MM.1S (cell line): Measurements from ENCODE around the gene CRADD.
"Not testable (repeated sequence)": the region's sequence is repeated elsewhere in the genome, so short reads cannot be mapped to it uniquely, and the experiment has no call there.

ENCODE experiments used
- DNase-seq: peaks from one replicate; pipeline ENCODE4 v3.0.0-alpha.2; 2015
- H2AFZ ChIP-seq: fragments of 300-600 bp; sonication (generic); 2 replicates; pipeline ENCODE4 v1.6.0; 2016; ENCODE audit warnings: antibody characterized with exemption, low read length
- H3F3A ChIP-seq: fragments of 300-600 bp; sonication (generic); 2 replicates; pipeline ENCODE4 v1.6.1; 2016; ENCODE audit warnings: mild to moderate bottlenecking, antibody characterized with exemption, low read length, moderate library complexity, mixed read lengths; ENCODE audit not compliant: insufficient read depth
- H3K27ac ChIP-seq: fragments of 300-600 bp; sonication (generic); 2 replicates; pipeline ENCODE4 v1.5.1; 2016; ENCODE audit warnings: mild to moderate bottlenecking, low read length
- H3K27me3 ChIP-seq: fragments of 300-600 bp; sonication (generic); replicated peaks from 2 replicates; pipeline ENCODE4 v1.6.0; 2016; ENCODE audit warnings: low read length; ENCODE audit not compliant: insufficient read depth
- H3K36me3 ChIP-seq: fragments of 300-600 bp; sonication (generic); replicated peaks from 2 replicates; pipeline ENCODE4 v1.6.1; 2016; ENCODE audit warnings: mild to moderate bottlenecking, low read length, mixed read lengths; ENCODE audit not compliant: insufficient read depth
- H3K4me1 ChIP-seq: fragments of 300-600 bp; sonication (generic); 2 replicates; pipeline ENCODE4 v1.6.1; 2016; ENCODE audit warnings: low read length, mixed read lengths
- H3K4me2 ChIP-seq: fragments of 300-600 bp; sonication (generic); 2 replicates; pipeline ENCODE4 v1.6.0; 2016; ENCODE audit warnings: low read depth, low read length
- H3K4me3 ChIP-seq: fragments of 300-600 bp; sonication (generic); 2 replicates; pipeline ENCODE4 v1.5.1; 2016; ENCODE audit warnings: low read length, mixed read lengths
- H3K79me2 ChIP-seq: fragments of 300-600 bp; sonication (generic); 2 replicates; pipeline ENCODE4 v1.6.1; 2016; ENCODE audit warnings: mixed run types, low read length, mixed read lengths
- H3K9ac ChIP-seq: fragments of 300-600 bp; sonication (generic); 2 replicates; pipeline ENCODE4 v1.6.1; 2016; ENCODE audit warnings: low read length, mixed read lengths
- H3K9me2 ChIP-seq: fragments of 300-600 bp; sonication (generic); replicated peaks from 2 replicates; pipeline ENCODE4 v1.6.1; 2016; ENCODE audit warnings: mild to moderate bottlenecking, low read length, mixed read lengths; ENCODE audit not compliant: insufficient read depth
- H3K9me3 ChIP-seq: fragments of 300-600 bp; sonication (generic); replicated peaks from 2 replicates; pipeline ENCODE4 v1.6.1; 2016; ENCODE audit warnings: mild to moderate bottlenecking, low read length, mixed read lengths; ENCODE audit not compliant: insufficient read depth
- H4K20me1 ChIP-seq: fragments of 300-600 bp; sonication (generic); 2 replicates; pipeline ENCODE4 v1.6.1; 2016; ENCODE audit warnings: mild to moderate bottlenecking, low read length, moderate library complexity, mixed read lengths; ENCODE audit not compliant: insufficient read depth
- EZH2 ChIP-seq: fragments of 300-600 bp; sonication (generic); optimal IDR thresholded peaks from 2 replicates; pipeline ENCODE3; 2017; ENCODE audit warnings: low read depth, mild to moderate bottlenecking, antibody characterized with exemption, low read length, mixed read lengths
- EZH2phosphoT487 ChIP-seq: fragments of 300-600 bp; sonication (generic); IDR thresholded peaks from 2 replicates; pipeline ENCODE4 v1.6.1; 2018; ENCODE audit warnings: antibody characterized with exemption, low read length
- TF ChIP-seq, protein P1 (sequence below): fragments of 300-600 bp; sonication (generic); IDR thresholded peaks from 2 replicates; pipeline ENCODE4 v1.5.1; 2016; ENCODE audit warnings: antibody characterized with exemption, low read length, mixed read lengths

CRADD gene

DNA sequence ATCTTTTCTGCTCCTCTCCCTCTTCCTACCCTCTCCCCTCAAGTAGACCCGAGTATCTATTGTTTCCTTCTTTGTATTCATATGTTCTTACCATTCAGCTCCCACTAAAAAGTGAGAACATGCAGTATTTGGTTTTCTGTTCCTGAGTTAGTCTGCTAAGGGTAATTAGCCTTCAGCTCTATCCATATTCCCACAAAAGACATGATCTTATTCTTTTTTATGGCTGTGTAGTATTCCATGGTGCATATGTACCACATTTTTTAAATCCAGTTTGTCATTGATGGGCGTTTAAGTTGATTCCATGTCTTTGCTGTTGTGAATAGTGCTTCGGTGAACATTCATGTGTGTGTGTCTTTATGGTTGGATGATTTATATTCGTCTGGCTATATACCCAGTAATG lies 32.2 kb downstream of the CRADD start:
- Histone ChIP-seq H3K4me3 (no peak overlapping the region), H3K9me2 (no peaks in the 10 kb centered on the region)
- TF ChIP-seq EZH2phosphoT487 (no peak), EZH2 (no peak)
- TF ChIP-seq, protein P1, sequence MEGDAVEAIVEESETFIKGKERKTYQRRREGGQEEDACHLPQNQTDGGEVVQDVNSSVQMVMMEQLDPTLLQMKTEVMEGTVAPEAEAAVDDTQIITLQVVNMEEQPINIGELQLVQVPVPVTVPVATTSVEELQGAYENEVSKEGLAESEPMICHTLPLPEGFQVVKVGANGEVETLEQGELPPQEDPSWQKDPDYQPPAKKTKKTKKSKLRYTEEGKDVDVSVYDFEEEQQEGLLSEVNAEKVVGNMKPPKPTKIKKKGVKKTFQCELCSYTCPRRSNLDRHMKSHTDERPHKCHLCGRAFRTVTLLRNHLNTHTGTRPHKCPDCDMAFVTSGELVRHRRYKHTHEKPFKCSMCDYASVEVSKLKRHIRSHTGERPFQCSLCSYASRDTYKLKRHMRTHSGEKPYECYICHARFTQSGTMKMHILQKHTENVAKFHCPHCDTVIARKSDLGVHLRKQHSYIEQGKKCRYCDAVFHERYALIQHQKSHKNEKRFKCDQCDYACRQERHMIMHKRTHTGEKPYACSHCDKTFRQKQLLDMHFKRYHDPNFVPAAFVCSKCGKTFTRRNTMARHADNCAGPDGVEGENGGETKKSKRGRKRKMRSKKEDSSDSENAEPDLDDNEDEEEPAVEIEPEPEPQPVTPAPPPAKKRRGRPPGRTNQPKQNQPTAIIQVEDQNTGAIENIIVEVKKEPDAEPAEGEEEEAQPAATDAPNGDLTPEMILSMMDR: no peak

DNA sequence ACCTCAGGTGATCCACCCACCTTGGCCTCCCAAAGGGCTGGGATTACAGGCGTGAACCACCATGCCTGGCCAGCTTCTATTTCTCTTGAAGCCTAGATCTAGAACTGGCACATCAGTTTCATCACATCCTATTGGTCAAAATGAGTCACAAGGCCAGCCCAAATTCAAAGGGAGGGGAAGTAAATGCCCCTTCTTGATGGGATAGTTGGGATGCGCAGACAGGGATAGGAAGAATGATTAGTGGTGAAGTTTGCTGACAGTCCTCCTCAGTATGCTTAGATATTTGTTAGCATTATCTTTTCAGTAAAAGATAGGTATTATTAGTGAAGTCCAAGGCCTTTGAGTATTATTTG lies 33.4 kb downstream of the CRADD start:
- H3K36me3 ChIP-seq: no peaks in the 10 kb centered on the region
- TF ChIP-seq, protein P1: no peak
- TF ChIP-seq EZH2phosphoT487 (no peak), EZH2 (no peak)

More for the DNA sequence above, 32.2 kb downstream of the CRADD start:
- Histone ChIP-seq H3K4me1 (peaks cover 9% of the 10 kb centered on the region), H3K27ac (no peak overlapping the region), H3K4me2 (no peak overlapping the region), H4K20me1 (no peaks in the 10 kb centered on the region), H3K79me2 (no peaks in the 10 kb centered on the region), H3K9ac (no peak overlapping the region), H3F3A (peaks cover 4% of the 10 kb centered on the region; the same call in 1 of the 2 replicates), H2AFZ (no peak overlapping the region), H3K9me3 (no peaks in the 10 kb centered on the region), H3K36me3 (no peaks in the 10 kb centered on the region), H3K27me3 (no peaks in the 10 kb centered on the region)
- no peak for DNase-seq

DNA sequence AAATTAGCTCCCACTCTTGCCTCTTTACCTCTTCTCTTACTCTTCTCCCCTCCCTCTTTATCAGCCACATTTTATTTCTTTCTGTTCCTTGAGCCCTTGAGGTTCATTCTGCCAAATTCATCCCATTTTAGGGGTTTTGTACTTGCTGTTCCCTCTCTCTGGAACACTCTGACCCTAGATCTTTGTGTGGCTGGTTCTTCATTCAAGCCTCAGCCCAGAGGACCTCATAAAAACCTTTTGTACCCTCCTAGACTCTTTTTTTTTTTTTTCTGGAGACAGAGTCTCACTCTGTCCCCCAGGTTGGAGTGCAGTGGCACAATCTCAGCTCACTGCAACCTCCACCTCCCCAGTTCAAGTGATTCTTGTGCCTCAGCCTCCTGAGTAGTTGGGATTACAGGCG lies 34.3 kb downstream of the CRADD start:
- H3K4me2 ChIP-seq, H3K79me2 ChIP-seq, H3K36me3 ChIP-seq, H3K27me3 ChIP-seq, H3F3A ChIP-seq, H3K4me1 ChIP-seq, H3K27ac ChIP-seq, DNase-seq, H3K4me3 ChIP-seq, H3K9me3 ChIP-seq, H3K9me2 ChIP-seq, H4K20me1 ChIP-seq, H2AFZ ChIP-seq, H3K9ac ChIP-seq: not testable (repeated sequence)

More for the DNA sequence above, 33.4 kb downstream of the CRADD start:
- Histone ChIP-seq H3K9me3 (no peaks in the 10 kb centered on the region), H3K9me2 (no peaks in the 10 kb centered on the region), H3K4me3 (no peak overlapping the region), H3F3A (peaks cover 4% of the 10 kb centered on the region; the same call in 1 of the 2 replicates), H4K20me1 (no peaks in the 10 kb centered on the region), H3K4me2 (no peak overlapping the region), H3K79me2 (no peaks in the 10 kb centered on the region), H3K4me1 (peaks cover 9% of the 10 kb centered on the region), H2AFZ (no peak overlapping the region), H3K27me3 (no peaks in the 10 kb centered on the region), H3K27ac (no peak overlapping the region), H3K9ac (no peak overlapping the region)
- DNase-seq: no peak

DNA sequence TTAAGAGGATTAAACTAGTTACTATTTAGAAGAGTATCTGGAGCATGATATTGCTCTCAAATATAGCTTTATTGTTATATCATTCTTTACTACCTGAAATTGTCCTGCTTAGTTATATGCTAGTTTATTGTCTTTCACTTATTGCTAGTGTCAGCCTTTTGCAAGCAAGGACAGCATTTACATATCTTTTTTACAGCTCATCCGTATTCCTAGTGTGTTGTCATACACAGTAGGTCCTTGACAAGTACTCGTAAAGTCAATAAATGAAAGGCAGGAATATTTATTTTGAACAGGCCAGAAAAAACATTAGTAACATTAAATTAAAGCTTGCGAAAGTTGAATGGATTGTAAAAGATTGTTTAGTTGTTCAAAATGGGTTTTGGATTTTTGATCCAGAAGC lies 35.0 kb downstream of the CRADD start:
- no peak overlapping the region for H3K27ac ChIP-seq
- H4K20me1 ChIP-seq: no peaks in the 10 kb centered on the region
- H3K27me3 ChIP-seq: no peaks in the 10 kb centered on the region
- H3F3A ChIP-seq: peaks cover 4% of the 10 kb centered on the region; the same call in 1 of the 2 replicates
- TF ChIP-seq EZH2 (no peak), EZH2phosphoT487 (no peak)
- TF ChIP-seq, protein P1: no peak
- H3K4me2 ChIP-seq: no peak overlapping the region
- H3K36me3 ChIP-seq: no peaks in the 10 kb centered on the region
- H3K4me3 ChIP-seq: no peak overlapping the region
- H3K9ac ChIP-seq: no peak overlapping the region
- H3K79me2 ChIP-seq: no peaks in the 10 kb centered on the region
- H2AFZ ChIP-seq: no peak overlapping the region
- H3K9me3 ChIP-seq: no peaks in the 10 kb centered on the region
- H3K4me1 ChIP-seq: peaks cover 9% of the 10 kb centered on the region
- DNase-seq: no peak
- H3K9me2 ChIP-seq: no peaks in the 10 kb centered on the region
